Smooth muscle cell (in vitro differentiated cells): Measurements from ENCODE around the gene CEP95. TPM values are rescaled to one million over a fixed set of nuclear protein-coding genes. Genes with fewer than 3 reads are reported as not detected.

Experiments used
- DNase-seq: peaks from one replicate; lab custom pipeline; 2025; ENCODE audit not compliant: unreplicated experiment; lab: John Stamatoyannopoulos, UW
- H2AFZ ChIP-seq: fragments of 200-600 bp; sonication (generic); 2 replicates; pipeline ENCODE4 v1.6.0; 2016; ENCODE audit warnings: antibody characterized with exemption, low read depth, mild to moderate bottlenecking
- H3F3A ChIP-seq: fragments of 200-600 bp; sonication (generic); 2 replicates; pipeline ENCODE4 v1.6.0; 2017; ENCODE audit warnings: antibody characterized with exemption, low read depth
- H3K27ac ChIP-seq: fragments of 200-600 bp; sonication (generic); 2 replicates; pipeline ENCODE4 v1.5.1; 2016; ENCODE audit warnings: low read depth, mild to moderate bottlenecking
- H3K27me3 ChIP-seq: fragments of 200-600 bp; sonication (generic); 2 replicates; pipeline ENCODE4 v1.6.1; 2016; ENCODE audit warnings: low read depth, mild to moderate bottlenecking
- H3K36me3 ChIP-seq: fragments of 200-600 bp; sonication (generic); 2 replicates; pipeline ENCODE4 v1.5.1; 2016; ENCODE audit warnings: low read depth
- H3K4me1 ChIP-seq: fragments of 200-600 bp; sonication (generic); 2 replicates; pipeline ENCODE4 v1.5.1; 2016; ENCODE audit warnings: low read depth
- H3K4me2 ChIP-seq: fragments of 200-600 bp; sonication (generic); 2 replicates; pipeline ENCODE4 v1.6.0; 2016; ENCODE audit warnings: mild to moderate bottlenecking
- H3K4me3 ChIP-seq: fragments of 200-600 bp; sonication (generic); 2 replicates; pipeline ENCODE4 v1.5.1; 2016; ENCODE audit warnings: mild to moderate bottlenecking
- H3K79me2 ChIP-seq: fragments of 200-600 bp; sonication (generic); 2 replicates; pipeline ENCODE4 v1.6.0; 2016; ENCODE audit warnings: low read depth, mild to moderate bottlenecking
- H3K9ac ChIP-seq: fragments of 200-600 bp; sonication (generic); 2 replicates; pipeline ENCODE4 v1.6.0; 2016; ENCODE audit warnings: low read depth
- H3K9me3 ChIP-seq: fragments of 200-600 bp; sonication (generic); replicated peaks from 2 replicates; pipeline ENCODE4 v1.5.1; 2016; ENCODE audit warnings: low read depth
- H4K20me1 ChIP-seq: fragments of 200-600 bp; sonication (generic); 2 replicates; pipeline ENCODE4 v1.6.0; 2016; ENCODE audit warnings: low read depth
- CTCF ChIP-seq: fragments of 200-600 bp; sonication (generic); IDR thresholded peaks from 2 replicates; pipeline ENCODE4 v1.5.1; 2017; ENCODE audit warnings: borderline replicate concordance, mild to moderate bottlenecking, antibody characterized with exemption; ENCODE audit not compliant: insufficient read depth, poor library complexity, severe bottlenecking
- WGBS: methylation state at CpG from one replicate; pipeline ENCODE4 v1.1.7; 2016; ENCODE audit warnings: low lambda C conversion rate; 5-methylcytosine and 5-hydroxymethylcytosine counted together
- polyA plus RNA-seq: library from polyadenylated mRNA; unstranded; fragments of >200 nt; fragmentation: Nextera tagmentation; extraction: Ambion mirVana; gene quantifications from 2 replicates; pipeline ENCODE4 v1.2.1, GENCODE V29; 2016
- total RNA-seq: library from RNA; depleted of rRNA; stranded (reverse); fragments of >200 nt; gene quantifications from 2 replicates; pipeline ENCODE4 v1.2.3, GENCODE V29; 2014

CEP95 gene
- total RNA-seq (55.4 and 59.5 TPM in 2 replicates), polyA plus RNA-seq (21.3 and 35.6 TPM in 2 replicates)

GRCh38 chr17:64506576-64507412 is at the start of gene CEP95:
Gene CEP95, plus strand, starts transcription at chr17:64506977. Its CDS starts 121 bp downstream, at chr17:64507098.
- 1% methylated on average over 77 of the region's 77 CpGs for WGBS
- Histone ChIP-seq H3K9me3 (no peaks in the 10 kb centered on the region), H3K4me2 (peak within 1 kb of the TSS; percentile 86), H4K20me1 (peaks cover 89% of the 10 kb centered on the region), H3K27ac (peak within 1 kb of the TSS; percentile 99), H2AFZ (peak within 1 kb of the TSS; percentile 17), H3K9ac (peak within 1 kb of the TSS; percentile 100), H3F3A (peaks cover 28% of the 10 kb centered on the region), H3K36me3 (peaks cover 24% of the 10 kb centered on the region), H3K4me3 (peak within 1 kb of the TSS; percentile 91), H3K79me2 (peaks cover 81% of the 10 kb centered on the region), H3K4me1 (peaks cover 28% of the 10 kb centered on the region), H3K27me3 (no peaks in the 10 kb centered on the region)
- peak; percentile 98 for DNase-seq
- no peak for TF ChIP-seq CTCF

- Histone ChIP-seq H3K27me3 (no peaks in the 10 kb centered on the region), H3K27ac (no peak overlapping the region), H3K4me1 (no peaks in the 10 kb centered on the region), H3K4me3 (no peak overlapping the region), H3F3A (no peaks in the 10 kb centered on the region), H4K20me1 (no peaks in the 10 kb centered on the region), H3K79me2 (no peaks in the 10 kb centered on the region), H3K9ac (no peak overlapping the region), H3K9me3 (no peaks in the 10 kb centered on the region), H3K36me3 (no peaks in the 10 kb centered on the region), H3K4me2 (no peak overlapping the region), H2AFZ (no peak overlapping the region)
- no peak for TF ChIP-seq CTCF
- no peak for DNase-seq
- WGBS: 84% methylated on average over 7 of the region's 7 CpGs
These were observed 49.6 kb upstream of the CEP95 start for GRCh38 chr17:64457156-64457555.

GRCh38 chr17:64458756-64459155 is 48.0 kb upstream of the CEP95 start:
- 89% methylated on average over 8 of the region's 8 CpGs for WGBS
- no peak overlapping the region for H3K4me3 ChIP-seq
- no peak overlapping the region for H3K9ac ChIP-seq
- H3F3A ChIP-seq: no peaks in the 10 kb centered on the region
- H3K9me3 ChIP-seq: no peaks in the 10 kb centered on the region
- H3K79me2 ChIP-seq: no peaks in the 10 kb centered on the region
- no peak overlapping the region for H3K27ac ChIP-seq
- H2AFZ ChIP-seq: no peak overlapping the region
- no peaks in the 10 kb centered on the region for H4K20me1 ChIP-seq
- H3K27me3 ChIP-seq: no peaks in the 10 kb centered on the region
- no peaks in the 10 kb centered on the region for H3K4me1 ChIP-seq
- no peak for TF ChIP-seq CTCF
- DNase-seq: no peak
- no peak overlapping the region for H3K4me2 ChIP-seq
- H3K36me3 ChIP-seq: no peaks in the 10 kb centered on the region
